Endothelial cell (in vitro differentiated cells): ENCODE measurements around the gene TARP.

Experiments used
- DNase-seq: peaks from one replicate; pipeline ENCODE4 v3.0.0; 2021; ENCODE audit warnings: low spot score
- H3K27ac Mint-ChIP-seq: one replicate; pipeline ENCODE4 v1.8.0; 2021; ENCODE audit warnings: mixed read lengths, inconsistent platforms; ENCODE audit not compliant: unreplicated experiment
- H3K27me3 Mint-ChIP-seq: one replicate; pipeline ENCODE4 v1.8.0; 2021; ENCODE audit warnings: mild to moderate bottlenecking, moderate library complexity, mixed read lengths, inconsistent platforms; ENCODE audit not compliant: unreplicated experiment
- H3K36me3 Mint-ChIP-seq: one replicate; pipeline ENCODE4 v1.8.0; 2021; ENCODE audit warnings: mild to moderate bottlenecking, low read depth, mixed read lengths, inconsistent platforms; ENCODE audit not compliant: unreplicated experiment
- H3K4me1 Mint-ChIP-seq: one replicate; pipeline ENCODE4 v1.8.0; 2021; ENCODE audit warnings: mild to moderate bottlenecking, mixed read lengths, inconsistent platforms; ENCODE audit not compliant: unreplicated experiment
- H3K4me3 Mint-ChIP-seq: one replicate; pipeline ENCODE4 v1.8.0; 2021; ENCODE audit warnings: mild to moderate bottlenecking, mixed read lengths, inconsistent platforms; ENCODE audit not compliant: unreplicated experiment
- H3K9me3 Mint-ChIP-seq: one replicate; pipeline ENCODE4 v1.8.0; 2021; ENCODE audit warnings: mixed read lengths, inconsistent platforms; ENCODE audit not compliant: unreplicated experiment
- CTCF ChIP-seq: fragments of 200-600 bp; sonication (generic); IDR thresholded peaks from one replicate; pipeline ENCODE4 v1.5.0; 2021; ENCODE audit warnings: antibody characterized with exemption; ENCODE audit not compliant: unreplicated experiment

TARP gene

GRCh38 chr7:38292442-38292841 lies 19.0 kb upstream of the TARP start:
- Mint-ChIP-seq H3K4me3 (no peak overlapping the region), H3K9me3 (no peaks in the 10 kb centered on the region), H3K27ac (no peak overlapping the region), H3K4me1 (no peaks in the 10 kb centered on the region), H3K36me3 (no peaks in the 10 kb centered on the region), H3K27me3 (no peaks in the 10 kb centered on the region)
- DNase-seq: no peak
- no peak for TF ChIP-seq CTCF

- Mint-ChIP-seq H3K9me3 (no peaks in the 10 kb centered on the region), H3K4me3 (no peak overlapping the region), H3K36me3 (no peaks in the 10 kb centered on the region), H3K27me3 (no peaks in the 10 kb centered on the region), H3K4me1 (no peaks in the 10 kb centered on the region), H3K27ac (no peak overlapping the region)
- no peak for TF ChIP-seq CTCF
- no peak for DNase-seq
These were observed 18.2 kb upstream of the TARP start for GRCh38 chr7:38291650-38292049.

- no peak for DNase-seq
- H3K36me3 Mint-ChIP-seq: no peaks in the 10 kb centered on the region
- TF ChIP-seq CTCF: no peak
- no peaks in the 10 kb centered on the region for H3K27me3 Mint-ChIP-seq
- H3K4me1 Mint-ChIP-seq: no peaks in the 10 kb centered on the region
- no peak overlapping the region for H3K4me3 Mint-ChIP-seq
- H3K9me3 Mint-ChIP-seq: no peaks in the 10 kb centered on the region
- H3K27ac Mint-ChIP-seq: no peak overlapping the region
These were observed 17.7 kb upstream of the TARP start for GRCh38 chr7:38291117-38291647.

- DNase-seq: no peak
- H3K4me3 Mint-ChIP-seq: no peak overlapping the region
- no peaks in the 10 kb centered on the region for H3K9me3 Mint-ChIP-seq
- no peak for TF ChIP-seq CTCF
- no peaks in the 10 kb centered on the region for H3K27me3 Mint-ChIP-seq
- peaks cover 3% of the 10 kb centered on the region for H3K4me1 Mint-ChIP-seq
- H3K27ac Mint-ChIP-seq: no peak overlapping the region
- no peaks in the 10 kb centered on the region for H3K36me3 Mint-ChIP-seq
These were observed 11.1 kb upstream of the TARP start for GRCh38 chr7:38284553-38284952.

- TF ChIP-seq CTCF: no peak
- DNase-seq: no peak
- H3K27ac Mint-ChIP-seq: no peak overlapping the region
- H3K36me3 Mint-ChIP-seq: no peaks in the 10 kb centered on the region
- peaks cover 3% of the 10 kb centered on the region for H3K4me1 Mint-ChIP-seq
- H3K9me3 Mint-ChIP-seq: no peaks in the 10 kb centered on the region
- no peak overlapping the region for H3K4me3 Mint-ChIP-seq
- no peaks in the 10 kb centered on the region for H3K27me3 Mint-ChIP-seq
These were observed 10.4 kb upstream of the TARP start for GRCh38 chr7:38283809-38284208.
